GM06990 (cell line): ENCODE results near the gene PHLDA1.

Experiments used
- DNase-seq: peaks from one replicate; pipeline ENCODE4 v3.0.0-alpha.2; 2011; ENCODE audit not compliant: insufficient read length; ENCODE audit errors: extremely low read depth
- H3K27me3 ChIP-seq: replicated peaks from 2 replicates; pipeline ENCODE4 v1.6.0; 2011; ENCODE audit warnings: low read length; ENCODE audit not compliant: control insufficient read depth, insufficient read depth
- H3K36me3 ChIP-seq: 2 replicates; pipeline ENCODE4 v1.5.1; 2011; ENCODE audit warnings: low read length; ENCODE audit not compliant: control insufficient read depth, insufficient read depth
- H3K4me3 ChIP-seq: replicated peaks from 2 replicates; pipeline ENCODE4 v1.5.1; 2011; ENCODE audit warnings: low read depth, mild to moderate bottlenecking, control low read depth, low read length
- CTCF ChIP-seq: IDR thresholded peaks from 2 replicates; pipeline ENCODE4 v1.5.1; 2011; ENCODE audit warnings: low read length, control low read depth, mild to moderate bottlenecking, inconsistent platforms; ENCODE audit not compliant: insufficient read depth, poor library complexity, severe bottlenecking

PHLDA1 gene

GRCh38 chr12:75978677-75979076 is 52.9 kb downstream of the PHLDA1 start:
- DNase-seq = no peak
- Histone ChIP-seq H3K4me3 (no peak overlapping the region), H3K27me3 (no peaks in the 10 kb centered on the region), H3K36me3 (no peaks in the 10 kb centered on the region)
- no peak for TF ChIP-seq CTCF

DNA sequence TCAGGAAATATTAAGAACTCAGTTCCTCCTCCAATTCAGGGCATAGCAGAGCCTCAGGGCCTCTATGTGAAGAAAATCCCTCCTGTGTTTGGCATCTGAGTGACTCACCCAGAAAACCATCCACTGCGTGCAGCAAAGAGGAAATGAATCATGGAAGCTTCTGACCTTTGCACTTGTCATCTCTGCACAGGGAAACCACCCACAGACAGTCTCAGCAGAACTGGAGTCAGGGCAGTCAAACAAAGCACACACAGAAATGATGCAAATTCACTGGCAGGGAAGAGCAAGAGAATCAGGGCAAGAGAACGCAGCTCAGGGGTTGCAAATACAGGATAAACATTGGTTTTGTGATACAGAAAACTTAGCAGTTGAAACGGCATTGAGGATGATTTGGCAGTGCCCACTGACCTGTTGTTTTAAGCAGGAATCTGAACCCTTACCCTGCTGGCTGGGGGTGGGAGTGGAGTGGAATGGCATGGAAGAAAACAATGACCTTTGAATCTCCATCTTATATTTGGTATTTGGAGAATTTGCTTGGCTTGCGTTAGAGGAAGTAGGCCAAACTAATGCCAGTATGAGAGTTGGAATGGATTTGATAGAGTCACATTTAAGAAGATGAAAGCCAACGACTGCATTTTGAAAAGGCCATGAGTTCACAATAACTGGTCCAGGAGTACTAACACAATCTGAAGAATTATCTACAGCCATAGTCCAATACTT is 53.5 kb downstream of the PHLDA1 start:
- no peaks in the 10 kb centered on the region for H3K36me3 ChIP-seq
- TF ChIP-seq CTCF = no peak
- H3K4me3 ChIP-seq = no peak overlapping the region
- DNase-seq = peak; percentile 54
- no peaks in the 10 kb centered on the region for H3K27me3 ChIP-seq

DNA sequence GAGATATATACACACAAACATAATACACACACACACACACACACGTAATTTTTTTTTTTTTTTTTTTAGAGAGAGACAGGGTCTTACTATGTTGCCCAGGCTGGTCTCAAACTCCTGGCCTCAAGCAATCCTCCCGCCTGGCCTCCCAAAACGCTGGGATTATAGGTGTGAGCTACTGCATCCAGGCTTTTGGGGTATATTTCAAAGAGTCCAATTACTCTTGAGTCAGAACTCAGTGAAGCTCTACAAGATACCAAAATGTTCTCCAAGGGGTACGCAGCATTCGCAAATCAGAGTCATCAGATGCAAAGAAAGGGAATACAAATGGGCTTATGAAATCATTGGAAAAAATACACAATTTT is 54.0 kb downstream of the PHLDA1 start:
- Histone ChIP-seq H3K36me3 (no peaks in the 10 kb centered on the region), H3K27me3 (no peaks in the 10 kb centered on the region), H3K4me3 (no peak overlapping the region)
- no peak for TF ChIP-seq CTCF
- DNase-seq = no peak

DNA sequence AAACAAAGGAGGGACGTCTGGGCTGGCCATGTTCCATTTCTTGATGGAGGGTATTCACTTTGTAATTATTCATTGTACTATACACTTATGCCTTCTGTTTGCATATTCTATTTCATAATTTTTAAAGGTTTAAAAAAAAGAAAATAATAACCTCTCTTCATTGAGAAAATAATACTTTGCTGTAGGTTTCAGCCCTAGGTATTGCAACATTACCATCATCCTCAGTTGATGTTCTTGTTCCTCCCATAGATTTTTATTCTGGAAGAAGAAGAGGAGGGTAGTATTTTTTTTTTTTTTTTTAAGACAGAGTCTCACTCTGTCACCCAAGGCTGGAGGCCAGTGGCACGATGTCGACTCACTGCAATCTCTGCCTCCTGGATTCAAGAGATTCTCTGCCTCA is 54.7 kb downstream of the PHLDA1 start:
- no peak overlapping the region for H3K4me3 ChIP-seq
- DNase-seq = no peak
- no peaks in the 10 kb centered on the region for H3K36me3 ChIP-seq
- TF ChIP-seq CTCF = no peak
- no peaks in the 10 kb centered on the region for H3K27me3 ChIP-seq

GRCh38 chr12:75976113-75976512 is 55.5 kb downstream of the PHLDA1 start:
- H3K27me3 ChIP-seq = no peaks in the 10 kb centered on the region
- TF ChIP-seq CTCF = no peak
- no peaks in the 10 kb centered on the region for H3K36me3 ChIP-seq
- DNase-seq = no peak
- H3K4me3 ChIP-seq = no peak overlapping the region

GRCh38 chr12:75975702-75976101 is 55.9 kb downstream of the PHLDA1 start:
- no peaks in the 10 kb centered on the region for H3K27me3 ChIP-seq
- no peak for TF ChIP-seq CTCF

More at GRCh38 chr12:75975702-75976101, 55.9 kb downstream of the PHLDA1 start:
- Histone ChIP-seq H3K36me3 (no peaks in the 10 kb centered on the region), H3K4me3 (no peak overlapping the region)
- DNase-seq = no peak
